Measurements from ENCODE around the gene SCTR.

Gene SCTR

DNA sequence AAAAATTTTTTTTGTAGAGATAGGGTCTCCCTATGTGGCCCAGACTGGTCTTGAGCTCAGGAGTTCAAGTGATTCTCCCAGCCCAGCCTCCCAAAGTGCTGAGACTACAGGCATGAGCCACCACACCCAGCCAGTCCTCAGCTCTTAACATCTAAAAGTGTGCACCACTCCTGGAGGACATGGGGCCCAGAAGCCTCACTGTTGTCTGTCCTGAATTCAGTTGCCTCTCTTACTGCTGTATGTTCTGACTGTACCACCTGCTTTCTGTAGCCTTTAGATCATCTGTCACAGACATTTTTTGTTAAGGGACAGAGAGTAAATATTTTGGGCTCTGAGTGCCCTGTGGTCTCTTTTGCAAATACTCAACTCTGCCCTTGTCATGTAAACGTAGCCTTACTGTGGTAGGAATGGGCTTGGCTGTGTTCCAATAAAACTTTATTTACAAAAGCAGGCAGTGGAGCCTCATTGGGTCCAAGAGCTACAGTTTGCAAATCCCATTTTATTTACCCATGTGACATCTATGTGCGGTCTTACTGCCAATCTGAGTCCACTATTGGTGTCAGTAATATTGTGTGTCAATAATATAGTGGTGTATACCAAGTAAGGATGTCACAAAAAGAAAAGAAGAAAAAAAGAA, 54.5 kb downstream of the SCTR start:
- TF ChIP-seq, protein P1, sequence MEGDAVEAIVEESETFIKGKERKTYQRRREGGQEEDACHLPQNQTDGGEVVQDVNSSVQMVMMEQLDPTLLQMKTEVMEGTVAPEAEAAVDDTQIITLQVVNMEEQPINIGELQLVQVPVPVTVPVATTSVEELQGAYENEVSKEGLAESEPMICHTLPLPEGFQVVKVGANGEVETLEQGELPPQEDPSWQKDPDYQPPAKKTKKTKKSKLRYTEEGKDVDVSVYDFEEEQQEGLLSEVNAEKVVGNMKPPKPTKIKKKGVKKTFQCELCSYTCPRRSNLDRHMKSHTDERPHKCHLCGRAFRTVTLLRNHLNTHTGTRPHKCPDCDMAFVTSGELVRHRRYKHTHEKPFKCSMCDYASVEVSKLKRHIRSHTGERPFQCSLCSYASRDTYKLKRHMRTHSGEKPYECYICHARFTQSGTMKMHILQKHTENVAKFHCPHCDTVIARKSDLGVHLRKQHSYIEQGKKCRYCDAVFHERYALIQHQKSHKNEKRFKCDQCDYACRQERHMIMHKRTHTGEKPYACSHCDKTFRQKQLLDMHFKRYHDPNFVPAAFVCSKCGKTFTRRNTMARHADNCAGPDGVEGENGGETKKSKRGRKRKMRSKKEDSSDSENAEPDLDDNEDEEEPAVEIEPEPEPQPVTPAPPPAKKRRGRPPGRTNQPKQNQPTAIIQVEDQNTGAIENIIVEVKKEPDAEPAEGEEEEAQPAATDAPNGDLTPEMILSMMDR (IDR thresholded peaks at IDR 0.05; ENCODE audit: low read depth, low read length, missing control alignments): no peak
- no peak overlapping the region for H3K4me3 ChIP-seq (ENCODE audit: low read depth, low read length)
- no peak for DNase-seq (ENCODE audit: low read depth)

DNA sequence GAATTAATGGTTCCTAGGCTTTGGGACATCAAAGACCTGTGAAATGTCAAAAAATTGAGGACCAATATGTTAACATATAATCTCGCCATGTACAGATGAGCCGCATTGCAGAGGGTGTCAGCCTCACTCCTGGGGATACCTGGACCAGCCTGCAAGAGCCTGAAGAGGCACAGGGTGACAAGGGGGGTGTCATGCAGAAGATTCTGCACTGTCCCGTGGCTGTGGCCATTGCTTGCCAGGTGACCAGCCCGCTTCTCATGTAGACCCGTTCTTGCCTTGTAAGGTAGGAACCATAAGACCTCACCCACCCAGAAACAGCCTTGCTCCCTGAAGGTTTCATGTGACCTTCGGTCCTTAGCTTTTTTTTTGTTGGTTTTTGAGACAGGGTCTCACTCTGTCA, 55.2 kb downstream of the SCTR start:
- TF ChIP-seq, protein P1 (IDR thresholded peaks at IDR 0.05; ENCODE audit: low read depth, low read length, missing control alignments): no peak
- no peak for DNase-seq (ENCODE audit: low read depth)
- H3K4me3 ChIP-seq (ENCODE audit: low read depth, low read length): no peak overlapping the region

DNA sequence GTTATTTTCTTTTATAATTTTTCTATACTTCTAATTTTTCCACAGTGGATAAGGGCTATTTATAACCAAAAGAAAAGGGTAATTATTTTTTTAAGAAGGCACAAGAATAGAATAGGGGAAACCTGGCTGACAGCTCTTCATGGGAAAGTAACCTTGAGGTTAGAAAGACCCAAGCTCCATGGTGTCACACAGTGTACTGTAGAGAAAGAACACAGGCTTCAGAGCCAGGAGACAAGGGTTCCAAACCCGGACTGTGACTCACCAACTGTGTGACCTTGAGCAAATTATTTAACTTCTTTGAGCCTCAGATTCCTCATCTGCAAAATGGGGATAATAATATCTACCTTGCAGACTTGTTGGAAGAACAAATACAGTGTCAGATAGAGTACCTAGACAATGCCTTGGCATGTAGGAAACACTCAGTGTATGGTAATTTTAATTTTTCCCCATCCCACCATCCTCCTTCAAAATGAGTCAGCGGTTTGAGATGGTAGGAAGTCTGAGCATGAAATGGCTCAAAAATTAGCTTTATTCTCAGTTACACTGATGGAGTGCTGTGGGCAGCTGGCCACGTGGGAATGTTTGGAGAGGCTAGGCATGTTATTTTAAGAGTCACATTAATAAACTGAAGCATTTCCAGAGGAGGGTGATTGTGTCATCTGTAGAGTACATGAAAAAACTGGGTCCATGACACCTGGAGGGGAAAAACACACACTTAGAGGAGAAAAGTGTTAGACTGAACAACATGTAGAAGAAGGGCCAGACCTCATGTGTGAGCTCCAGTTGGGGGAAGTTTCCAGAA, 55.9 kb downstream of the SCTR start:
- TF ChIP-seq, protein P1 (IDR thresholded peaks at IDR 0.05; ENCODE audit: low read depth, low read length, missing control alignments): no peak
- DNase-seq (ENCODE audit: low read depth): no peak
- H3K4me3 ChIP-seq (ENCODE audit: low read depth, low read length): no peak overlapping the region

DNA sequence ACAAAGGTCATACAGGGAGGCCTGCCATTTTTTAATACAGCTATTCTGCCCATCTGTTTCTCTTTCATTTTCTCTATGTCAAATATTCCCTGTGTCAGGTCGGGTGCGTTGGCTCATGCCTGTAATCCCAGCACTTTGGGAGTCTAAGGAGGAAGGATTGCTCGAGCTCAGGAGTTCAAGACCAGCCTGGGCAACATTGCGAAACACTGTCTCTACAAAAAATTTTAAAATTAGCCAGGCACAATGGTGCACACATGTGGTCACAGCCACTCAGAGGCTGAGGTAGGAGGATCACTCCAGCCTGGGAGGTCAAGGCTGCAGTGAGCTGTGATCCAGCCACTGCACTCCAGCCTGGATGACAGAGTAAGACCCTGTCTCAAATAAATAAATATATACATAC, 57.9 kb downstream of the SCTR start:
- TF ChIP-seq, protein P1 (IDR thresholded peaks at IDR 0.05; ENCODE audit: low read depth, low read length, missing control alignments): no peak
- no peak for DNase-seq (ENCODE audit: low read depth)
- no peak overlapping the region for H3K4me3 ChIP-seq (ENCODE audit: low read depth, low read length)

DNA sequence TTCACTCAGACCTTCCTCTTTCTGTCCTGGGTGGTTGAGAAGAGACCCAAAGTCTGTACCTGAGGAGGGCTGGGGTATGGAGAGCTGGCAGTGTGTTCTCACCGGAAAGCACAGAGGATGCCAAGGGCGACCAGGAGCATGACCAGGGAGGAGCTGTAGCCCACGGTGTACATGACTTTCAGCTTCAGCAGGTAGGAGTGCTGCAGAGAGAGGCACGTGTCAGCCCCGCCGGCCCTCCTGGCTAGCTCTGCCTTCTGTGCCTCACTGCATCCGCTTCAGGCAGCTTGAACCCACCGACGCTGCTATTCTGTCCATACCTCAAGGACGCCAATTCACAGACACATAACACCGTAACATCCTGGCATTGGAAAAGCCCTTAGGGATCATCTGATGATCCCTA, 58.6 kb downstream of the SCTR start:
- H3K4me3 ChIP-seq (ENCODE audit: low read depth, low read length): no peak overlapping the region
- DNase-seq (ENCODE audit: low read depth): no peak
- TF ChIP-seq, protein P1 (IDR thresholded peaks at IDR 0.05; ENCODE audit: low read depth, low read length, missing control alignments): no peak

DNA sequence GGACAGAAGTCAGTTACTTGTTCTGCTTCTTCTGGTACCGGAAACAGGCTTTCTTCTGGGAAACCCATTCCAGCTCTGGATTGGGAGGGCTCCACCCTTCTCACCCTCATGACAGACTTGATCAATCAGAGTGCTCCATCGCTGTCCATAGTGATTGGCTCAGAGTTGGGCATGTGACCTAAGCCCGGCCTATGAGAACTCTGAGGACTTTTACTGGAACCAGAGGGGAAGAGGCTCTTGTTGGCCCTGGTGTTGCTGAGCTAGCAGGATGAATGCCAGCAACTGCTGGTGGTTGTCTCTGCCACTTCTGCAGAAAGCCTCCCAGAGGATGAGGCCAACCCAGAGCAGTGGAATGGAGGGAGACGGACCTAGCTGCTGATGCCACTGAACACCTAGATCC, 59.3 kb downstream of the SCTR start:
- TF ChIP-seq, protein P1 (IDR thresholded peaks at IDR 0.05; ENCODE audit: low read depth, low read length, missing control alignments): no peak

More for the DNA sequence above, 59.3 kb downstream of the SCTR start:
- DNase-seq (ENCODE audit: low read depth): no peak
- no peak overlapping the region for H3K4me3 ChIP-seq (ENCODE audit: low read depth, low read length)

All from GM12864 (cell line).